ENCODE measurements around the gene BTRC. TPM values are rescaled to one million over a fixed set of nuclear protein-coding genes. Genes with fewer than 3 reads are reported as not detected.

Gene BTRC
- total RNA-seq, 1 experiment from 2014 or later, result 12.2 TPM

GRCh38 chr10:101564490-101564991, 210.6 kb downstream of the BTRC start:
- DNase-seq (ENCODE audit: extremely low read depth, low read depth), result no peak

DNA sequence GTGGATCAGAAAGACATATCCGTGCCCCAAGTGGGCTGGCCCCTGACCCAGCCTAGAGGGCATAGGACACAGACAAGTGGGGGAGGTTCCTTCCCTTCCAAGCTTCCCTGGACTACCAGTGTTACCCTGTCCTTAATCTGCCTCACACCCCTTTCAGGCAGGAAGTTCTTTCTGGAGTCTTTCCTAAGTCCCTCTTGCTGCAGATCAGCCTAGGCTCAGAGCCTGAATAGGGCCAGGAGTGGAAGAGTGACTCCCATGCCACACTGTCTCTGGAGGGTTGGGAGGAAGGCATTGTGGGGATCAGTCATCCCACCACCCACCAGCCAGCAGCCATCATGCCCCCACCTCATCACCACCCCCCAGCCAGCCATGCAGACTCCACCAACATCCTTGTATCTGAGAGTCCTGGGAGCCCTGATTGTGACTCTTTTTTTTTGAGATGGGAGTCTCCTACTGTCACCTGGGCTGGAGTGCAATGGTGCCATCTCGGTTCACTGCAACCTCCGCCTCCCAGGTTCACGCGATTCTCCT, 211.5 kb downstream of the BTRC start:
- DNase-seq (ENCODE audit: extremely low read depth, low read depth), result no peak

DNA sequence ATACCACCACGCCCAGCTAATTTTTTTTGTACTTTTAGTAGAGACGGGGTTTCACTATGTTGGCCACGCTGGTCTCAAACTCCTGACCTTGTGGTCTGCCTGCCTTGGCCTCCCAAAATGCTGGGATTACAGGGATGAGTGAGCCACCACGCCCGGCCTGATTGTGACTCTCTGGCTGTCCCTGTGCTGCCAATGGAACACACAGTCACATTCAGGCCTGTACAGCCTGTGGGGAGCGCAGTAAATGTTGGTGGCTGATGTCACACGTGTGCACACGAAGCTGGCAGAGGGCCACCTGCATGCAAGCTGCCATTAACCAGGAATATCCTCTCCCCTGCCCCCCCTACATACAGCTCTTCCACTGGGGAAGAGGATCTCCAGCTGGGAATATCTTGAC, 212.0 kb downstream of the BTRC start:
- no peak for DNase-seq (ENCODE audit: extremely low read depth, low read depth)

DNA sequence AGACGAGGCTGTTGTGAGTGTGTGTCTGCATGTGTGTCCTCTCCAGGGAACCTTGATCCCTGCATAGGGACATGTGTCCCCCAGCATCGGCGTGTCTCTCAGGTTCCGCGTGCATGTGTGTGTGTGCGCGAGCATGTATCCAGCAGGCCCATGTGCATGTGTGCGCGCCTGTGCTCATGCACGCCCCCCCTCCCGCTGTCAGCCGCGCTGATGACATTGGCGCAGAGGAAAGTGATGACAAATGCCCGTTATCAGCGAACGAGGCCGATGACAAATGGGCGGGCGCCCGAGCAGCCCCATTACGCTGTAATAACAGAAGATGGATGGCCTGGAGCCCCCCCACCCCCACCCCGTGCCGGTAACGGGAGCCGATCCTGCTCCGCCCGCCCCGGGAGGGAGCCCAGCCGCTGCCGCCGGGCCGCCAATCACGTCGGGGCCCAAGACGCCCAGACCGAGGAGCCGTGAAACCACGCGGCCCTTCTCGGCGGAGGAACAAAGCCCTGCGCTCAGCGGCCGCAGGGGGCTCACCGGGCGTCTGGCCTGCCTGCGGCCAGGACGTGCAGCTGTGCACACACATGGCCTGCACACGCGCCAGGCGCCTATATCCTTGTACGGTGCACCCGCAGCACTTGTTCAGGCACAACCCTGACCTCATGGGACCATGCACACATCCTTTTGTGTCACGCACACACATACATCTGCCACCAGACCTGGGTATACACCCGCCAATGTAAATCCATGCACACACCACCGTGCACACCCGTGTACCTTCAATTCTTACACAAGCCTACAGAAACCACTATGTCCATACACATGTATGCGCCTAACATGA, 212.6 kb downstream of the BTRC start:
- DNase-seq (ENCODE audit: extremely low read depth, low read depth), result no peak

DNA sequence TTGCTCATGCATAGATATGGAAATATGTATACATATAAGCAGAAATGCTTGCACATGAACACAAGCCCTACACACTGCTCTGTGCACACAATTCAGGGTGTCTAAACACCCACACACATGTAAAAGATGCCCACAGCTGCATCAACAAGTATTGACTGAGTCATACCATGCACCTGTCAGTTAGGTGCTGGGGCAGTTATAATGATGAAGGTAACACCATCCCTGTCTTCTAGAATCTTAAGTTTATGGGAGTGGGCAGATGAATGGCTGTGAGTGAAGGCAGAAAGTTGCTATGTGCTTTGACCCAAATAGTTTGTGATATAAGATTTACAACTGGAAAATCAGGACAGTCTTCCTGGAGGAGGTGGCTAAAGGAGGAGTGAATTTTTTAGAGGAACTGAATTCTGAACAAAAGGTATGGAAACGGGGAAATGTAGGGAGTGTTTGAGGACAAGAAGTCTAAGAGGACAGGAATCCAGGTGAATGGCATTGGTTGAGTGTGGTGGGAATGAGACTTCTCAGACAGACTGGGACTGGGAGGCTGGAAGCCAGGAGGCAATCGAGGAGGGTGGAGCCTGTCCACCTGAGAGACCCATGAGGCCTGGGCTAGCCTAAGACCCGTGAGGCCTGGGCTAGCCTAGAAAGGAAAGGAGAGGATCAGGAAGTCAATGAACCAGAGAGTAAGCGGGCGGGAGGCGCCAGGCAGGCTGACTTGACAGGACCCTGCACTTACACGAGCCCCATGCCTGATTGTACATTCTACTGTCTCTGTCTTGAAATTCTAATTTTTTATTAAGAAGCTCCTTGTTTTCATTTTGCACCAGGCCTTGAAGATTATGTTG, 213.4 kb downstream of the BTRC start:
- DNase-seq (ENCODE audit: extremely low read depth, low read depth), result no peak

DNA sequence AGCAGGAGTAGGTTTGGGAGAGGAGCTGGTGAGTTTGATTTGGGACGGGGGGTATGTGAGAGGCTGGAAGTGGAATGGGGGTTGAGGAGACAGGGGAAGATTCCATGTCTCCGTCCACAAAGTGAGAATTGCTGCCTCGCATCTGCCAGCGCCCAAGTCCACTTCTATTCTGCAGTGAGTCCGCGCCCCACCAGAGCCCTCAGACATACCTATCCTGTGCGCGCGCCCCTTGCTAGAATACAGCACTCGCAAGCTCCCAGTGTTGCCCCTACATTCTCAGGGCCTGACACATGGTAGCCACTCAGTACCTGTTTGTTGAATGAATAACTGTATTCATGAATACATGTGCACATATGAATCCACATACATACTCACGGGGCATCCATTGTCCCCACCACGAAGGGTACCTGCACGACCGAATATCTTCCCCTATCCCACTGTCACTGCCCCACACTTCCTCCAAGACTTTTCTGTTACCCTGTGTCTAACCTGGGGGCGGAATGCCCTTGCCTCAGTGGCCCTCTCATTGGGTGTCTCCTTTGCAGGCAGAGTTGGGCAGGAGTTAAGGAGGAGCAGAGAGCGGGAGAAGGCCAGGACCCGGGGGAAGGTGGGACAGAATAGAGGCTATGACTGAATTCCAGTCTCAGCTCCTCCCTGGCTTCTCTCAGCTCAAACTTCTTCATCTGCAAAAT, 214.2 kb downstream of the BTRC start:
- DNase-seq (ENCODE audit: extremely low read depth, low read depth), result no peak

GRCh38 chr10:101569323-101569621, 215.3 kb downstream of the BTRC start:
- no peak for DNase-seq (ENCODE audit: extremely low read depth, low read depth)

- peak; percentile 71 for DNase-seq (ENCODE audit: extremely low read depth, low read depth)
Observed at GRCh38 chr10:101569622-101570427, 215.9 kb downstream of the BTRC start.

GRCh38 chr10:101570428-101571270, 216.7 kb downstream of the BTRC start:
- DNase-seq (ENCODE audit: extremely low read depth, low read depth), result no peak

DNA sequence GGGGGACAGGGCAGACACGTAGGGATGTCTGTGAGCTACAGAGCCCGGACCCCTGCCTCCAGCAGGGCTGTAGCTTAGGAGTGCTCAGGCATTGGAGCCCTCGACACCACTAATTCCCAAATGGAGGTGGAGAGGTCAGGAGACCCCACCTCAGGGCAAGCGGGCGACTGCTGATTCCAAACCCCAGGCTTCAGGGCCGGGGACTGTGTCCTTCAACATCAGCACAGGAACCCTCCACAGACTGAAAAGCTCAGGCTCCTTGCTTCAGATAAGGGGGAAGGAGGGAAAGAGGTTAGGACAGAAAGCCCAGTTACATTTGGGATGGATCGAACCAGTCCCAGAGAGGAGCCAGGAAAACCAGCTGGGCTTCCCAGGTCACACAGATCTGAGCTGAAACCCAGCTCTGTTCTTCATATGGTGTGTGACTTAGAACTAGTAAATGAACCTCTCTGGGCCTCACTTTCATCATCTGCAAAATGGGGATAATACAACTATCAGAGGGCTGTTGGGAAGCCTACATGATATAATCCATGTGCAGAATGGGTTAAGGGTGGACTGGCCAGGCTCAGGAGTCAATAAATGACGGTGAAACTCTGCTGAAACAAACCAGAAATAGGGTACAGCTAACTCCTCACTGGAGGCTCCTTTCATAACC, 217.4 kb downstream of the BTRC start:
- DNase-seq (ENCODE audit: extremely low read depth, low read depth), result no peak

- no peak for DNase-seq (ENCODE audit: extremely low read depth, low read depth)
Observed at GRCh38 chr10:101572126-101572525, 218.2 kb downstream of the BTRC start.

DNA sequence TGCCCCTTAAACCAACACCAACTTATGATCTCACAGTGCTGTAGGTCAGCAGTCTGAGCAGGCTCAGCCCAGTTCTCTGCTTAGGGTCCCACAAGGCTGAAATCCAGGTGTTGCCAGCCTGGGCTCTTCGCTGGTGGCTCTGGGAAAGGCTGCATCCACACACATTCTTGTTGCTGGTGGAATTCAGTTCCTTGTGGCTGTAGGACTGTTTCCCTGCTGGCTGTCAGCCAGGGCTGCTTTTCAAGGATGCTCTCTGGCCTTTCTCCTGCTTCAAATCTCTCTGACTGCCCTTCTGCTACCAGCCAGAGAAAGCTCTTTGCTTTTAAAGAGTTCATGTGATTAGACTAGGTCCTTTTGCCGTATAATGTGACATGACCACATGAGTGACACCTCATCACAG, 218.8 kb downstream of the BTRC start:
- no peak for DNase-seq (ENCODE audit: extremely low read depth, low read depth)

DNA sequence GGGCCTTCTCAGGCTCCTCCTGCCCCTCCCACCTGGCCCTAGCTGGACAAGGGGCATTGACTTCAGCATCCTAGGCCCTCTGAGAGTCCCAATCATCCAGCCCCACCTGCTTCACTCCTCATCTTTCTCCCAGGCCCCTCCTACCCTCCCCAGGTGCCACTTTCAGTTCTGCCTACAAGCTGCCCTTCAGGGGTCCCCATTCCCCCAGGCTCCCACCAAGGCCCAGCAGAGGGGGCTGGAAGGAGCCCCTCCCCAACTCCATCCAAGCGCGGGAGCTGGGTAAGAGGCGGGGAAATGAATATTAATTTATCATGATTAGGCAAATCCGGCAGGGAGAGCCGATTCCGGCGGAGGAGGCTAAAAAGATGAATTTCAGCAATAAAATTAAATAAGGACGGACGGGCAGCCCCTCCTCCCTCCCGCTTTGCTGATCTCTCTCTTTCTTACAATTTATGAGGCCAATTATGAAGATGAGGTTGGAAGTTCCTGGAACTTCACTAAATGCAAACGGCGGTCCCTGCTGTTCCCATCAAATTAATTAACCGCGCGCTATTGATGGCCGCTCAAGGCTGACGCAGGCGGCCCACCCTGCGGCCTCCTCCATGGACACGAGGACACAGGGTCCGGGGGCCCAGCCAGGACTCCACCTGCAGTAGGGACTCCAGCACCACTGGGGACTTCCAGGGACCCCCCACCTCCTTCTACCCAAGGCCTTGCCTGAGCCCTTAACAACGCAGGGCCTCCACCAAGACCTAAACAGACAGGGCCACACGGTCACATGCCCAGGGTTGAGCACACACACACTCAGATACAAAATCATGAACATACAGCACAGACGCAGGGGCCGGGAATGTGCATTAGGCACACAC, 220.2 kb downstream of the BTRC start:
- no peak for DNase-seq (ENCODE audit: extremely low read depth, low read depth)

- DNase-seq (ENCODE audit: extremely low read depth, low read depth), result no peak
Observed at GRCh38 chr10:101575091-101575490, 221.1 kb downstream of the BTRC start.

DNA sequence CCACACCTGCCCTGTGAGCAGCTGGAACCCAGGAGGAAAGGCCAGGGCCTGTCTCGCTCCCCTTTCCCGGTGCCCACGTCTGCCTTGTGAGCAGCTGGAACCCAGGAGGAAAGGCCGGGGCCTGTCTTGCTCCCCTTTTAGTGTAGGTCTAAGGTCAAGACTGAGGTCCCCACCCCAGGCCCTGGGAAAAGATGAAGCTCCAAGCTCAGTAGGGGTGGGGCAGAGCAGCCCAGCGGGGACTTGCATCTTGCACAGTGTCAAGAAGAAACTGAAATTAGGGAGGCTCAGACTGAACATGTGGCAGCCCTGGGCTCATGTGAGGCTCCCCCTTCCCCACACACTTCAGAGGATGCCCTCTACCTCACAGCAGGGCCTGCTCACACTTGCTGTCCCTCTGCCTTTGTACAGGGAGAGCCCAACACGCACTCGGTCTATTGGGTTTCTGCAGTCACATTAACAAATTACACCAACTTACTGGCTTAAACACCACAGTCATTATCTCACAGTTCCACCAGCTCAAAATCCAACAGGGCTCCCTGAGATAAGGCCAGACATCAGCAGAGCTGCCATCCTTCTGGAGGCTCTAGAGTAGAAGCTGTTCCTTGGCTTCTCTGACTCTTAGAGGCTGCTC, 221.7 kb downstream of the BTRC start:
- no peak for DNase-seq (ENCODE audit: extremely low read depth, low read depth)

GRCh38 chr10:101576211-101576863, 222.4 kb downstream of the BTRC start:
- peak; percentile 33 for DNase-seq (ENCODE audit: extremely low read depth, low read depth)

Data from NCI-H460 (cell line).